GM19455 (cell line): Measurements from ENCODE around the gene GALNT7.
A peak's percentile ranks its signal among the peaks of the same experiment; 100 is the strongest.

Experiments
- ATAC-seq: cut with Tn5 transposase; IDR thresholded peaks from one replicate; pipeline ENCODE4 v1.9.1; 2021; ENCODE audit not compliant: unreplicated experiment

The GALNT7 gene

GRCh38 chr4:173231916-173232315, 63.3 kb downstream of the GALNT7 start:
- no peak for ATAC-seq

- ATAC-seq, result no peak
Measured at GRCh38 chr4:173233857-173234256, 65.2 kb downstream of the GALNT7 start.

GRCh38 chr4:173235050-173235449, 66.4 kb downstream of the GALNT7 start:
- ATAC-seq, result no peak

GRCh38 chr4:173236301-173236700, 67.7 kb downstream of the GALNT7 start:
- ATAC-seq, result no peak

- ATAC-seq, result no peak
Measured at GRCh38 chr4:173237152-173237551, 68.5 kb downstream of the GALNT7 start.

GRCh38 chr4:173237762-173238161, 69.2 kb downstream of the GALNT7 start:
- ATAC-seq, result no peak

GRCh38 chr4:173240696-173241095, 72.1 kb downstream of the GALNT7 start:
- ATAC-seq, result no peak

- no peak for ATAC-seq
Measured at GRCh38 chr4:173242466-173243250, 74.0 kb downstream of the GALNT7 start.

GRCh38 chr4:173243321-173243720, 74.7 kb downstream of the GALNT7 start:
- no peak for ATAC-seq

- ATAC-seq, result no peak
Measured at GRCh38 chr4:173243917-173244658, 75.5 kb downstream of the GALNT7 start.

GRCh38 chr4:173245952-173246351, 77.3 kb downstream of the GALNT7 start:
- no peak for ATAC-seq

GRCh38 chr4:173246719-173247118, 78.1 kb downstream of the GALNT7 start:
- ATAC-seq, result no peak

- no peak for ATAC-seq
Measured at GRCh38 chr4:173247321-173247720, 78.7 kb downstream of the GALNT7 start.

GRCh38 chr4:173248690-173249089, 80.1 kb downstream of the GALNT7 start:
- no peak for ATAC-seq

GRCh38 chr4:173252024-173252935, 83.7 kb downstream of the GALNT7 start:
- ATAC-seq, result peak; percentile 72

- no peak for ATAC-seq
Measured at GRCh38 chr4:173253561-173253960, 85.0 kb downstream of the GALNT7 start.

GRCh38 chr4:173254646-173255045, 86.0 kb downstream of the GALNT7 start:
- ATAC-seq, result no peak

- no peak for ATAC-seq
Measured at GRCh38 chr4:173256825-173257224, 88.2 kb downstream of the GALNT7 start.

GRCh38 chr4:173257732-173258717, 89.4 kb downstream of the GALNT7 start:
- peak; percentile 76 for ATAC-seq

GRCh38 chr4:173258866-173259265, 90.3 kb downstream of the GALNT7 start:
- ATAC-seq, result no peak
